Measurements from ENCODE around the gene CD244. TPM values are rescaled to one million over a fixed set of nuclear protein-coding genes. Genes with fewer than 3 reads are reported as not detected.
A peak's percentile ranks its signal among the peaks of the same experiment; 100 is the strongest.

Gene CD244
- total and polyA plus RNA-seq, 2 donors, result 2.4 to 10.3 TPM

DNA sequence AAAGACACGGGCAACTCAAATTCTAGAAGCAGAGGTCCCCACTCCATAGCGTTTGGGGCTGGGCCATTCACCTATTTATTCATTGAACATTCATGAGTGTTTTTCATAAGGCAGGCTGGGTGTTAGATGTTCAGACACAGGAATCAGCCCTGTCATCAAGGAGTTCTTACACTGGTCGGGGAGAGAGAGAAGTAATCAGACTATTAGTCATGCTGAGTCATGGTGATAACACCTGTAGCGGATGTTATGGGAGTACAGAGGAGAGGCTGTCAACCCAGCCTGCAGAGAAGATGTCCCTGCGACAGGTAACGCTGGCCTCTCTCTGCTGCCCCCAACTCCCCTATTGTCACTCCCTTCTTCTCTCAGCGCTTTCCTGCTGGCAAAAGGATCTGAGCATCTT is 49.5 kb downstream of the CD244 start:
- Histone ChIP-seq H3K4me3 (ENCODE audit: low read length in 2 of 2) (no peak overlapping the region), H3K27me3 (ENCODE audit: control insufficient read depth in 2 of 2, insufficient read depth in 1 of 2, low read length in 1 of 2) (no peaks in the 10 kb centered on the region), H3K9me3 (ENCODE audit: control insufficient read depth in 2 of 2, insufficient read depth in 1 of 2, low read length in 1 of 2) (no peaks in the 10 kb centered on the region), H3K36me3 (ENCODE audit: control insufficient read depth in 2 of 2, insufficient read depth in 2 of 2, low read length in 1 of 2) (peaks cover 30% of the 10 kb centered on the region in 2 donors), H3K27ac (ENCODE audit: low read depth in 1 of 2, low read length in 1 of 2) (no peak overlapping the region), H3K4me1 (ENCODE audit: control insufficient read depth in 2 of 2, insufficient read depth in 2 of 2, low read length in 2 of 2) (peaks cover 0 to 4% of the 10 kb centered on the region in 2 donors)
- DNase-seq (ENCODE audit: low read depth in 6 of 9, low spot score in 9 of 9), result peak in 1 of 9 donors; percentile 31
- WGBS, result 81% methylated on average over 7 of the region's 7 CpGs

DNA sequence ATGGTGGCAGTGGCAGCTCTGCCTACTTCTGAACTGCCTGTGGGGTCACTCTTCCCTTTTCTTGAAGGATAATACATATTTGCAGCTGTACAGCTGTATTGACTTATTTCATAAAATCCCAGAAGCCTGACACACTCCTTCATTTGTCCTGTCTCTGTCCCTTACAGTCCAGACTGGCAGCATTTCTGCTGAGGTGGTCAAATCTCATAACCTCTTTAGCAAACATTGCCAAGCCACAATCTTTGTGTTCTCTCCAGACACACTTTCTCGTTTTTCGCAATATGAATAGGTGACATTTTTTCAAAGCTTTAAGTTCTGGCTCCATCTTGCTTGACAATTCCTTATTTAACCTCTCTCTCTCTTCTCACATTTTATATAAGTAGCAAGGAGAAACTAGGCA is 51.5 kb downstream of the CD244 start:
- no peak for DNase-seq (ENCODE audit: low read depth in 6 of 9, low spot score in 9 of 9)
- Histone ChIP-seq H3K27ac (ENCODE audit: low read depth in 1 of 2, low read length in 1 of 2) (no peak overlapping the region), H3K4me1 (ENCODE audit: control insufficient read depth in 2 of 2, insufficient read depth in 2 of 2, low read length in 2 of 2) (no peaks in the 10 kb centered on the region), H3K4me3 (ENCODE audit: low read length in 2 of 2) (no peak overlapping the region), H3K27me3 (ENCODE audit: control insufficient read depth in 2 of 2, insufficient read depth in 1 of 2, low read length in 1 of 2) (no peaks in the 10 kb centered on the region), H3K9me3 (ENCODE audit: control insufficient read depth in 2 of 2, insufficient read depth in 1 of 2, low read length in 1 of 2) (peaks cover 1 to 11% of the 10 kb centered on the region in 2 donors), H3K36me3 (ENCODE audit: control insufficient read depth in 2 of 2, insufficient read depth in 2 of 2, low read length in 1 of 2) (peaks cover 19 to 26% of the 10 kb centered on the region in 2 donors)
- WGBS, result 94% methylated on average over 2 of the region's 2 CpGs

- 98% methylated on average over 1 of the region's 1 CpG for WGBS
- H3K27me3 ChIP-seq (ENCODE audit: control insufficient read depth in 2 of 2, insufficient read depth in 1 of 2, low read length in 1 of 2), result no peaks in the 10 kb centered on the region
- peaks cover 19 to 21% of the 10 kb centered on the region in 2 donors for H3K36me3 ChIP-seq (ENCODE audit: control insufficient read depth in 2 of 2, insufficient read depth in 2 of 2, low read length in 1 of 2)
- no peak overlapping the region for H3K27ac ChIP-seq (ENCODE audit: low read depth in 1 of 2, low read length in 1 of 2)
- peaks cover 1 to 11% of the 10 kb centered on the region in 2 donors for H3K9me3 ChIP-seq (ENCODE audit: control insufficient read depth in 2 of 2, insufficient read depth in 1 of 2, low read length in 1 of 2)
- H3K4me1 ChIP-seq (ENCODE audit: control insufficient read depth in 2 of 2, insufficient read depth in 2 of 2, low read length in 2 of 2), result no peaks in the 10 kb centered on the region
- H3K4me3 ChIP-seq (ENCODE audit: low read length in 2 of 2), result no peak overlapping the region
- DNase-seq (ENCODE audit: low read depth in 6 of 9, low spot score in 9 of 9), result no peak
These were observed 52.2 kb downstream of the CD244 start for GRCh38 chr1:160810486-160810885.

DNA sequence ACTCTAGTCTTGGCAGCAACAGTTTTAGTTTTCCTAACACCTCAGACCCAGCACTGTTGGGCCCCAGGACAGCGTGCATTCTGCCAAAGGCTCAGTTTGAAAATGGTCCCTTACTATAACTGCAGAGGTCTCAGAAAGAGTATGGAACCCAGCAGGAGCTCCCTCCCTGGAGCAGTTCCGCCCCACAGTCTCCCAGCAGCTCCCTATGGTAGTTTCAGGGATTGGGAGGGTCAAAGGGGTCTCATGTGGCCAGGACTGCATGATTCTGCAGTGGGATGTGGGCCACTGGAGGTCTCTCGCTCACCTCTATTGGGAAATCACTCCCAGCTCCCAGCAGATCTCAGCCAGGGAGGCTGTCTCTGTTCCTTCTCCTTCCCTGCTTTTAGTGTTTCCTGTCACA is 54.4 kb downstream of the CD244 start:
- Histone ChIP-seq H3K27ac (ENCODE audit: low read depth in 1 of 2, low read length in 1 of 2) (no peak overlapping the region), H3K4me1 (ENCODE audit: control insufficient read depth in 2 of 2, insufficient read depth in 2 of 2, low read length in 2 of 2) (no peaks in the 10 kb centered on the region), H3K27me3 (ENCODE audit: control insufficient read depth in 2 of 2, insufficient read depth in 1 of 2, low read length in 1 of 2) (no peaks in the 10 kb centered on the region), H3K9me3 (ENCODE audit: control insufficient read depth in 2 of 2, insufficient read depth in 1 of 2, low read length in 1 of 2) (peaks cover 1 to 11% of the 10 kb centered on the region in 2 donors), H3K36me3 (ENCODE audit: control insufficient read depth in 2 of 2, insufficient read depth in 2 of 2, low read length in 1 of 2) (peaks cover 2 to 11% of the 10 kb centered on the region in 2 donors), H3K4me3 (ENCODE audit: low read length in 2 of 2) (no peak overlapping the region)
- no peak for DNase-seq (ENCODE audit: low read depth in 6 of 9, low spot score in 9 of 9)
- 98% methylated on average over 3 of the region's 3 CpGs for WGBS

- WGBS, result 99% methylated on average over 2 of the region's 2 CpGs
- H3K9me3 ChIP-seq (ENCODE audit: control insufficient read depth in 2 of 2, insufficient read depth in 1 of 2, low read length in 1 of 2), result peaks cover 1 to 11% of the 10 kb centered on the region in 2 donors
- no peaks in the 10 kb centered on the region for H3K27me3 ChIP-seq (ENCODE audit: control insufficient read depth in 2 of 2, insufficient read depth in 1 of 2, low read length in 1 of 2)
- DNase-seq (ENCODE audit: low read depth in 6 of 9, low spot score in 9 of 9), result no peak
- H3K4me1 ChIP-seq (ENCODE audit: control insufficient read depth in 2 of 2, insufficient read depth in 2 of 2, low read length in 2 of 2), result no peaks in the 10 kb centered on the region
- no peak overlapping the region for H3K27ac ChIP-seq (ENCODE audit: low read depth in 1 of 2, low read length in 1 of 2)
- H3K4me3 ChIP-seq (ENCODE audit: low read length in 2 of 2), result no peak overlapping the region
- H3K36me3 ChIP-seq (ENCODE audit: control insufficient read depth in 2 of 2, insufficient read depth in 2 of 2, low read length in 1 of 2), result peaks cover 0 to 11% of the 10 kb centered on the region in 2 donors
These were observed 54.9 kb downstream of the CD244 start for GRCh38 chr1:160807738-160808137.

DNA sequence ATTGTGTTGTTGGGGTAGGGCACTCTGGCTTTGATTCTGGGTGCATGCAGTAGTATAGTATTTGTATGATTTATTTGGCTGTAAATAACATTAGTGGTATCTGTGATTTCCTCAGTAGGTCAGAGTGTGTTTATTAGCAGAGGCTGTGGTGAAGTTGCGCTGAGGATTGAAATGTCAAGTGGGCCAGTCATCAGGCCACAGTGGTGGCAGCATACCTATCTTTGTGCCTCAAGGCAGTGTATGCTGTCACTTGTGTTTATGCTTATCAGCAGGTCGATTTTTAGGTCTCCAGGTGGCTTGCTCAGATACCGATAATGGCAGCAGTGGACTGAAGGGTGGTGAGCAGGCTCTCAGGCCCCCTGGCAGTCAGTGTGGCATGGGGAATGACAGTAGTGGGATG is 55.4 kb downstream of the CD244 start:
- no peak overlapping the region for H3K4me3 ChIP-seq (ENCODE audit: low read length in 2 of 2)
- H3K9me3 ChIP-seq (ENCODE audit: control insufficient read depth in 2 of 2, insufficient read depth in 1 of 2, low read length in 1 of 2), result peaks cover 1 to 11% of the 10 kb centered on the region in 2 donors
- 93% methylated on average over 3 of the region's 3 CpGs for WGBS
- H3K27me3 ChIP-seq (ENCODE audit: control insufficient read depth in 2 of 2, insufficient read depth in 1 of 2, low read length in 1 of 2), result no peaks in the 10 kb centered on the region
- no peak for DNase-seq (ENCODE audit: low read depth in 6 of 9, low spot score in 9 of 9)
- peaks cover 2 to 12% of the 10 kb centered on the region in 2 donors for H3K36me3 ChIP-seq (ENCODE audit: control insufficient read depth in 2 of 2, insufficient read depth in 2 of 2, low read length in 1 of 2)
- H3K4me1 ChIP-seq (ENCODE audit: control insufficient read depth in 2 of 2, insufficient read depth in 2 of 2, low read length in 2 of 2), result no peaks in the 10 kb centered on the region
- no peak overlapping the region for H3K27ac ChIP-seq (ENCODE audit: low read depth in 1 of 2, low read length in 1 of 2)

GRCh38 chr1:160806784-160807183 is 55.9 kb downstream of the CD244 start:
- Histone ChIP-seq H3K4me1 (ENCODE audit: control insufficient read depth in 2 of 2, insufficient read depth in 2 of 2, low read length in 2 of 2) (no peaks in the 10 kb centered on the region), H3K27ac (ENCODE audit: low read depth in 1 of 2, low read length in 1 of 2) (no peak overlapping the region), H3K36me3 (ENCODE audit: control insufficient read depth in 2 of 2, insufficient read depth in 2 of 2, low read length in 1 of 2) (peaks cover 5 to 17% of the 10 kb centered on the region in 2 donors), H3K27me3 (ENCODE audit: control insufficient read depth in 2 of 2, insufficient read depth in 1 of 2, low read length in 1 of 2) (no peaks in the 10 kb centered on the region), H3K4me3 (ENCODE audit: low read length in 2 of 2) (no peak overlapping the region), H3K9me3 (ENCODE audit: control insufficient read depth in 2 of 2, insufficient read depth in 1 of 2, low read length in 1 of 2) (peaks cover 1 to 11% of the 10 kb centered on the region in 2 donors)
- no peak for DNase-seq (ENCODE audit: low read depth in 6 of 9, low spot score in 9 of 9)

DNA sequence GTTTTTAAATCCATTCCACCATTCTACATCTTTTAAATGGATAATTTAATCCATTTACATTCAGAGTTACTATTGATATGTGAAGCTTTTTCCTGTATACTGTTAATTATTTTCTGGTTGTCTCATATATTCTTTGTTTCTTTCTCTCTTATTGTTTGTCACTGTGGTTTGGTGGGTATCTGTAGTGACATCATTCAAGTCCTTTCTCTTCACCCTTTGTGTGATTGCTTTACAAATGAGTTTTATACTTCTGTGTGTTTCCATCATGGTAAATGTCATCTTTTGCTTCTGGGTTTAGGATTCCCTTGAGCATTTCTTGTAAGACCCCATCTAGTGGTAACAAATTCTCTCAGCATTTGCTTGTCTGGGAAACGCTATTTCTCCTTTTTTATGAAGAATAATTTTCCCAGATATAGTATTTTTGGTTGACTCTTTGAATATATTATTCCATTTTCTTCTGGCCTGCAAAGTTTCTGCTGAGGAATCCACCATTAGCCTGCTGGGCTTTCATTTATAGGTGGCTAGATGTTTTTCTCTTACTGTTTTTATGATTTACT is 56.5 kb downstream of the CD244 start:
- WGBS, result 95% methylated on average over 1 of the region's 1 CpG
- no peaks in the 10 kb centered on the region for H3K4me1 ChIP-seq (ENCODE audit: control insufficient read depth in 2 of 2, insufficient read depth in 2 of 2, low read length in 2 of 2)
- no peak overlapping the region for H3K27ac ChIP-seq (ENCODE audit: low read depth in 1 of 2, low read length in 1 of 2)
- no peak for DNase-seq (ENCODE audit: low read depth in 6 of 9, low spot score in 9 of 9)
- H3K9me3 ChIP-seq (ENCODE audit: control insufficient read depth in 2 of 2, insufficient read depth in 1 of 2, low read length in 1 of 2), result peaks cover 1 to 11% of the 10 kb centered on the region in 2 donors
- peaks cover 5 to 19% of the 10 kb centered on the region in 2 donors for H3K36me3 ChIP-seq (ENCODE audit: control insufficient read depth in 2 of 2, insufficient read depth in 2 of 2, low read length in 1 of 2)
- no peaks in the 10 kb centered on the region for H3K27me3 ChIP-seq (ENCODE audit: control insufficient read depth in 2 of 2, insufficient read depth in 1 of 2, low read length in 1 of 2)
- H3K4me3 ChIP-seq (ENCODE audit: low read length in 2 of 2), result no peak overlapping the region

GRCh38 chr1:160801836-160802580 is 60.7 kb downstream of the CD244 start:
- 98% methylated on average over 43 of the region's 43 CpGs for WGBS
- Histone ChIP-seq H3K4me3 (ENCODE audit: low read length in 2 of 2) (no peak overlapping the region), H3K27ac (ENCODE audit: low read depth in 1 of 2, low read length in 1 of 2) (no peak overlapping the region), H3K9me3 (ENCODE audit: control insufficient read depth in 2 of 2, insufficient read depth in 1 of 2, low read length in 1 of 2) (no peaks in the 10 kb centered on the region), H3K27me3 (ENCODE audit: control insufficient read depth in 2 of 2, insufficient read depth in 1 of 2, low read length in 1 of 2) (no peaks in the 10 kb centered on the region), H3K36me3 (ENCODE audit: control insufficient read depth in 2 of 2, insufficient read depth in 2 of 2, low read length in 1 of 2) (peaks cover 5 to 8% of the 10 kb centered on the region in 2 donors), H3K4me1 (ENCODE audit: control insufficient read depth in 2 of 2, insufficient read depth in 2 of 2, low read length in 2 of 2) (peaks cover 11 to 23% of the 10 kb centered on the region in 2 donors)
- DNase-seq (ENCODE audit: low read depth in 6 of 9, low spot score in 9 of 9), result no peak

All from thymus (tissue), 11 donors.